IPS-NIHi7 (cell line): ENCODE measurements around the gene OCEL1.

ENCODE experiments used
- DNase-seq: peaks from one replicate; pipeline ENCODE4 v3.0.0; 2012; ENCODE audit warnings: mixed read lengths; ENCODE audit errors: extremely low spot score

OCEL1 gene

DNA sequence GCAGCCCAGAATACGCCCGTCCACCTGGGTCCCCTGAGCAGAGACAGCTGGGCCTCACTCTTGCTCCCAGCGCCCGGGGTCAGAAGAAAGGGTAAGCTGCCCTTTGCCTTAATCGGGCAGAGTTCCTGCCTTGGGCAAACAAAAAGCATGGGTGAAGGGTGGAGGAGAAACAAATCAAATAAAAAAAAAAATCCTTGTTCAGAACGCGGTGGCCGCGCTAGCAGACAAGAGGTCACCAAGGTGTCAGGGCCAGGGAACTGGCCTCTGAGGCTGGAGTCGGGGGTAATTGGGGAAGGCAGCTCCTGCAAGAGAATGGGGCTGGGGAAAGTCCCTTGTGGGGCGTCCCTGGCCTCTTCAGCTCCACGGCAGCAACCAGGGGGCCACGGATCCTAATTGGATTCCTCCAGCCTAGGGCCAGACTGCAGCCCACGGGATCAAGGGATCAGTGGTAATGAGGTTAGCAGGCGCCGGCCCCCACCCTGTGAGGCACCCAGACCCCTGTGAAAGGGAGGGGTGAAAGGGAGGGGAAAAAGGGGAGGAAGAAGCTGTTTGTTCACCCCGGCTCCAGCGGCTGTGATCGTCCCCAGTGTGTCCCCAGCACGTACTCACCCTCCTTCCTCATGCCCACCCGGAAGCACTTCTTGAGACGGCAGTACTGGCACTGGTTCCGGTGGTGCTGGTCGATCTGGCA is 14.2 kb downstream of the OCEL1 start:
- DNase-seq: no peak

DNA sequence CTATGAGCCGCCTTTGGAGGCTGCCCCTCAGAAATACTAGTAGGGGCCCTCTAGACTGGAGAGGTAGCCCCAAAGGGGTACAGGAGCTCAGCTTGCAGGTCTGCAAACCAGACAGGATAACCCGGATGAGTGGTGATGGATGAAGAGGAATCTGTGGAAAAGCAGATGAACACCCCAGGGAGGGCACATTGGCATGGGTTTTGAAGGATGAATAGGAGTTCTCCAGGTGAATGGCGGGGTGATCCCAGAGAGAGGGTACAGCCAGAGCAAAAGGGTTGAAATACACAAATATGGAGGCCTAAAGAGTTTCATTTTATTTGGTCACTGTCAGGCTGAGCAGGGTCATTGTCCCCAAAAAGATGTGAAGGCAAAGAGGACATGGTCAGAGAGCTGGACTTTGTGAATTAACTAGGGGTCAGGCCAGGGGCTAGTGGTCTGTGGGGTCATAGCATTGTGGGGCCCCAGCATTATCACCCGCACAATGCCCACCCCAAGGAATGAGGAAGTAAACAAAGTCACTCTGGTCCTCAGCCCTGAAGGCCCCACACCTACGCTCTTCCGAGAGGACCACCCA is 14.9 kb downstream of the OCEL1 start:
- no peak for DNase-seq

DNA sequence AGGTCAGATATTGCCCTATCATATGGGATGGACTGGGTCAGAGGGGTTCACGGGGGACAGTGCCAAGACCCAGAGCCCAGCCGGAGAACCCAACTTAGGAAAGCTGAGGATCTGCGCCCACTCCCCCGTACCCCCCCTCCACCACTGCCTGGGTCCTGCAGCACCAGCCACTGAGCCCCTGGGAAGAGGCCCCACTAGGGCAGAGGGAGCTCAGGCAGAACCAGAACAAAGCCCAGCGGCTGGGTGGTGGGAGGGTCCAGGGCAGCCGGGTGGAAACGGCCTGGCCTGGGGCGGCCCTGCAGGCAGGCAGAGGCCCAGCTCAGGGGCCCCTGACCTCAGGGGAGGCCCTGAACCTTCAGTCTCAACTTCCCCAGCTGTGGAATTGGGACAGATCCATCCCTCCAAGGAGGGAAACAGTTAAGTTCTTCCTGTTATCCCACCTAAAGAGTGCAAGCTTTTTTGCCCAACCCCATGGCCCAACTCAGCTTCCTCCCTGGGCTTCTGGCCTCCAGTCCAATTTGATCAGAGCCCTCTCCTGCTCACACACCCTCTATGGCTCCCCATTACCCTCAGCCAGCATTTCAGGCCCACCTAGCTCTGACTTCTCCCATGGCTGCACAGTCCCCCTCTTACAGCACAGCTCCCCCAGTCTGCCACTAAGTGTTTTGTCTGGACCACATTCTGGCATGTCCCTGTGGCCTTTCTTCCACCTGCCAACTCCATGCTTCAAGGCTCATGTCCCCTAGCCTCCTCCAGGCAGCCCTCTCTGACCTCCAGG is 16.6 kb downstream of the OCEL1 start:
- no peak for DNase-seq

DNA sequence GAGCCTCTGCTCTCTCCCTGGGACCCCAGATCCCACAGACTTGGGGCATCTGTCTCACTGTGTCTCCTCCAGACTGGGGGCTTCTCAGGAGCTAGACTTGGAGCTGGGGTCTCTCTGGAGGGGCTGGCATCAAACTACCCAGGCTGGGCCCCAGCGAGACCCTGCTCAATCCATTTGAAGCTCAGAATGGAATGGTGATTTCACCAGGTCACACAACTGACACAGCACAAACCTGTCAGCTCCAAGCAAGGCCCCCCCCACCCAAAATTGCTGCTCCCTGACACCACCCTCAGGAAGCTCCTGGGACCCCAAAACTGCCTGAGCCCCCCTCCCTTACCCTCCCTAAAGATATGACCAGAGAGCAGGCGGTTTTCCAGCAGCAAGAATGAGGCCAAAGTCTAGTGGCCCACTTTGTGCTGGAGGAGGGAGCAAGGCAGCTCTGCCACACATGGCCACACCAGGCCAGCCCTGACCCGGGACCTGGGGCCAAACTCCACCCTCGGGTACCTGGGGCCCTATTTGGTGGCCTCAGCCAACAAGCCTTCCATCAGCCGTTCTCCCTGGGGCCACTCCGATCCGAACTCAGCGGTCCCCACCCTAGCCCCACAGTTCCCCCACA is 17.3 kb downstream of the OCEL1 start:
- no peak for DNase-seq

DNA sequence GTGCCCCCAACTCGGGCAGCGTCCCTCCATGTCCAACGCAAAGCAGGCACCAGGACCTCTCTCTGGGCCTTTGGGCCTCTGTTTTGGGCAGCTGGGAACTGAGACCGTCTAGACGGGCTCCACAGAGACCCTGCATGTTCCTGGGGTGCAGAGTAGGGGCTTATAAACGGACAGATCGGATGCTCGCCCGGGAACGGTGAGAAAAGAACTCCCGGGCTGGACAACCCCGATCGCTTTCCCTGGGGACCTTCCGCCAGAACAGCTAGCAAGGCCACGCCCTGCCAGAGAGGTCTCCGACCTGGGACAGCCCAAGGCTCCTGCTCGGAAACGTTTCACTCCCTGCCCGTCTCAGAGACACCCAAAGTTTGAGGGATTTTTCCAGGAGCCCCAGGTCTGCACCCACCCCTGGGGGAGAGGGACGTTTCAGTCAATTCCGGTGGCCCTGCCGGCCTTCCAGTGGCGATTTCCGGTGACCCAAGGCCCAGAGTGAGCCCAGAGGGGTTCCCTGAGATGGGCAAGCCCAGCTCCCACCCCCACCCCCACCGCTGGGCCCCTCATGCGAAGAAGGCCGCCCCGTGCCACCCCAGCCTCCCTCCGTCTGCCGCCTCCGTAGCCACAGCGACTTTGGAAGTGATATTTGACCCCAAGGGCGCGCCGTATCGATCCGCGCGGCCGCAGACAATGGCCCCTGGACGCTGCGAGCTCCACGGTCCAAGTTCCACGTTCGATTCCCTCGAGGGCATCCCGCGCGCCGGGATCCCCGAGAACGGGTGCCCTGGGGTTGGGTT is 18.0 kb downstream of the OCEL1 start:
- peak; percentile 46 for DNase-seq

DNA sequence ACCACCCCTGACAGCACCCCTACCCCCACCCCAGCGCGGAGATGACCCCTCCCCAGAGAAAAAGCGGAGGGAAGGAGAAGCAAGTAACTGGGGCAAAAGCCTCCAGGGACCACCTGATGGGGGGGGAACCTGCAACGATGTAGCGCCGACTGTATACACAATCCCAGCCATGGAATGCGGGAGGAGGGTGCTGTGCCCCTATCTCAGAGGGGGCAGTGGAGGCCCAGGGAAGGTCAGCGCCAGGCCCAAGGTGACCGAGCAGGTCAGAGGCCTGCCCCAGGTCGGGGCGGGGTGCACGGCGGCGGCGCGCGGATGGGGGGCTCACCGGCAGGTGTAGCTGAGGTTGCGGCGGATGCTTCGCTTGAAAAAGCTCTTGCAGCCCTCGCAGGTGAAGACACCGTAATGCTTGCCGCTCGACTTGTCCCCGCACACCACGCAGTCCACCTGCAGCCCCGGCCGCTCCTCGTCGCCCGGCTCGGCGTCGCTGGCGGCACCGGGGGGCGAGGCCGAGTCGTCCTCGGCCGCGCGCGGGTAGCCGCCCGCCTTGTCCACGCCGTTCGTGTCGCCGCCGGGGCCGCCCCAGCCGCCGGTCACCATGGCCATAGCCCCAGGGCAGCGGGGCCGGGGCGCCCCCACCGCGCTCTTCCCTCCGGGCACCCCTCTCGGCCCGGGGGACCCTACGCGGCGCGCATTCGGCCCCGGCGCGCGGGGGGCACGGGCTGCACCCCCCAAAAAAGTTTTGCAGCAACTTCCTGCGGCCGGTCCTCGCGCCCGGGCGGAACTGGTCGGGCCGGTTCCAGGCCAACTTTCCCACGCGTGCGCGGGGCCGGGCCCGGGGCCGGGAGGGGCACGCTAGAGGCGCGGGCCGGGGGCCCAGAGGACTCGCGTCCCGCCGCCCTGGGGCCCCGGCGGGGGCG is 18.9 kb downstream of the OCEL1 start:
- DNase-seq: no peak

DNA sequence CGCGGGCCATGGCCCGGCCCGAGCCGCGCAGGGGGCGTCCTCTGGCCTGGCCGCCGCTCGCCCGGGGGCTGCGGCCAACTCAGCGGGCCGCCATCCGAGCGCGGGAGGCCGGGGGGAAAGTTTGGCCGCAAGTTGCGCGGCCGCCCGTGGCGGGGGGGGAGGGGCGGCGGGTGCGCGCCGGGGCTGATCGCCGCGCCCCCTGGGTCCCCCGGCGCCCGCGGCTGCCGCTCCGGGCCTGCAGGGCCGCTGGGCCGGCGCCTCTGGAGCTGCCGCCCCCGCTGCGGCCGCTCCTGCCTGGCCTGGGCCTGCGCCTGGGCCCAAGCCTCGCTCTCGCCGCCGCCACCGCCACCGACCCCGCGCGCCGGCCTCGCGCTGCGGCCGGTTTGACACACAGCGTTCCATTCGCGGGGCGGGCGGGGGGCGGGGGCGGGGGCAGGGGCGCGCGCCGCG is 19.5 kb downstream of the OCEL1 start, which contains the start of gene NR2F6:
NR2F6 (minus strand) TSS at position 385 of the 450 bp plus-strand sequence. CDS start 699 bp downstream, outside the sequence.
- no peak for DNase-seq

DNA sequence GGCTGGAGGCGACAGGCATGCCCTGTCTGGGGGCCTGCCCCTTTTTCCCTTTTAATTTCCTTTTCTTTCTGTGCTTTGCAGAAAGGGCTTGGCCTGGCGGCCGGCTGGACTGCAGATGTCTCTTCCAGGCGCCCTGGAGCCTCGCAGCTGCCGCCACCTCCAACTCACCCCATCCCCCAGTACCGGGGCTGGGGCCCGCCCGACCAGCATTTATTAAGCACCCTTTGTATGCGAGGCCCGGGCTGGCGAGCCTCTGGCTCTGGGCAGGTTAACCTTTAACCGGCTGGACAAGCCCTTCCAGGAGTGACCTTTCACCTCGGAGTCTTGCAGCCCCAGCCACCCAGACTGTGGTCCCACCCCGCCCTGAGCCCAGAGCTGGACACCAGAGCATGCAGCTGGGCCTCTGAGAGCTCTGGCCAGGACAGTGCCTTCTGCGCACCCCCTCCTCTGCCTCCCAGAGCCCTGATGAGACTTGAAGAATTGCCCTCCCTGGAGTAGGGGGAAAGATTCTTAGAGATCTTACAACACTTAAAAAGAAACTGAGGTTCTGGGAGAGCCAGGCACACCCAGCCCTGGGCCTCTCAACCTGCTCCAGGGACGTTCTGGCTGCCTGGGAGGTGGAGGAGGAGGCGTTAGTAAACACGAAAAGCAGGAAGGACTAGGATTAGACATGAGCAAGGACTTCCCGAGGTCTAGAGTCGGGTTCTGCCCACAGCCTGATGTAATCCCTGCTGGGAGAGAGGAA is 20.8 kb downstream of the OCEL1 start:
- no peak for DNase-seq

DNA sequence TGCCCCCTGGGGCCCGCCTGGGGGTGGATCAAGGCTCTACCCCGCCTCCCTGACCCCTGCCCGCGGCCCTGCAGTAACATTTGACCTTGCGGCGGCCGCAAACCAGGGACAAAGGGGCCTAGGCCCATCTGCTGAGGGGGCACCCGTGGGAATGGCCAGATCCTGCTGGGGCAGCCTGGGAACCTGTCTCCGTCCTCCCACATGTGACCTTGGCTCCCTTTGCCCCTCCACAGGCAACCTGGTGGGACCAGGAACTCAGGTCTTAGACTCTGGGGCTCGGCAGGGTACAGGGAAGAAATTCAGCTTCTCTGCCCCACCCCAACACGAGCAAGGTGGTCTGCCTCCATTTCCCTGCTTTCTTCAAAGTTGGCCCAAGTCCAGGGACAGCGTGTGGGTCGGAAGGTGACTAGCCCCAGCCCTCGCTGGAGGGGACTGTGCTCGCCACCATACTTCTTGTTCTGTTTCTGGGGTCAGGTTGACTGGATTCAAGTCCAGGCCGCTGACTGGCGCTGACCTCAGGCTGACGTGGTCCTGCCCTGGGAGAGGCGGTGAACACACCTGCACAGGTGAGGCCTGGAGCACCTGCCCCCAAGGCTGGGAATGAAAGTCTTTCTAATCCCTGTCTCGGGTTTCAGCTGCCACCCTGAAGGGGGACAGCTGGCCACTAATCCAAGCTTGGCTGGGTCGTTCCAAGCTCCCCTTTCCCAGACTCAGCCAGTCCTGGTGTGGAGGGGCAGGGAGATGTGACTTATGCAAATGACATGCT is 22.2 kb downstream of the OCEL1 start:
- peak; percentile 66 for DNase-seq

DNA sequence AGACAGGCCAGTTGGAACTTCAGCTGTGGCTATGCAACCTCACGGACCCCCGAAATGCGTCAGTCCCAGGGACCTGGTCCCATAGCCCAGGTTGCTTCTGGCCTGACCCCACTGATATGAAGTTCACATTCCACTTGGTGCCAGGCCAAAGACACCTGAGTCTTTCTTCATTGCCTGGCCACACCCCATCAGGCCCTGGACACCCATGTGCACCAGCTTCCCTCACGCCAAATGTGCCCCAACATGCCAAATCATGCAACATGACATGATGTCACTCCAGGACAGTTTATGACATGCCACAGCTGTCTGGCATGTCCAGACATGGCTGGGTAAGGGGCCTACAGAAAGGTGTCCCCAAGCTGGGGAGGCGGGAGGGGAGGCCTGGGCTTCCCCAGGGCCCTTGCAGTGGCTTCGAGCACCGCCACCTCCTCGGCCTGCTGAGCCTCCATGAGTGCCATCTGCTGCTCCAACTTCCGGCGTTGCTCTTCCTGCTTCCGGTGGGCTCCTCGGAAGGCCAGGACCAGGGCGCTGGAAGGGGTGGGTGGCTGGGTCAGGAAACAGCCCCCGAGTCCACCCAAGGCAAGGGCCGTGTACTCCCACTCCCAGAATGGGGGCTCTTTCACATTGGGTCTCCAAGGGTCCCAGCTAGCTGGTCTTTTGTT is 24.0 kb downstream of the OCEL1 start:
- no peak for DNase-seq

DNA sequence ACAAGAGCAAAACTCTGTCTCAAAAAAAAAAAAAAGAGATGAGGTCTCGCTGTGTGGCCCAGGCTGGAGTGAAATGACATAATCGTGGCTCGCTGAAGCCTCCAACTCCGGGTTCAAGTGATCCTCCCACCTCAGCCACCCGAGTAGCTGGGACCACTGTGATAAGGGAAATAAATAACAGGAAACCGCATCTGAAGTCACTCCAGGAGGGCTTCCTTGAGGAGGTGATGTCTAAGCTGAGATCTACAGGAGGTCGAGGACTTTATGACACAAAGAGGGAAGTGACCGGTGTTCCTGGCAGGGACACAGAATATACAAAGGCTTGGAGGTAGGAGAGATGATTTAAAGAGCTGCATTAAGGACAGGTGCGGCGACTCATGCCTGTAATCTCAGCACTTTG is 28.6 kb downstream of the OCEL1 start:
- no peak for DNase-seq

DNA sequence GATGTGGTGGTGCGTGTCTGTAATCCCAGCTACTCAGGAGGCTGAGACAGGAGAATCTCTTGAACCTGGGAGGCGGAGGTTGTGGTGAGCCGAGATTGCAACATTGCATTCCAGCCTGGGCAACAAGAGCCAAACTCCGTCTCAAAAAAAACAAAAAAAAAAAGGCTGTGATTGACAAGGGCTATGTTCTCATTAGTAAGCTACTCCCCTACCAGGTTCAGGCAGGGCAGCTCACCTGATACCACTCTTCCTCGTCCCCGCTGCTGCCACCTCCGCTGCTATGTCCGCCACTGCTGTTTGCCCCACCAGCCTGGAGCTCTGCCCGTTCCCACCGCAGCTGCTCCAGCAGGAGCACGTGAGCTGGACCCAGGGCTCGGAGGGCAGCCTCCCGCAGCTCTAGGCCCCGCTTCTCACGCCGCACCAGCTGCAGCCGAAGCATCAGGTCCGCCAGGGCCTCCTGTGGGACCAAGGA is 29.2 kb downstream of the OCEL1 start:
- DNase-seq: no peak

DNA sequence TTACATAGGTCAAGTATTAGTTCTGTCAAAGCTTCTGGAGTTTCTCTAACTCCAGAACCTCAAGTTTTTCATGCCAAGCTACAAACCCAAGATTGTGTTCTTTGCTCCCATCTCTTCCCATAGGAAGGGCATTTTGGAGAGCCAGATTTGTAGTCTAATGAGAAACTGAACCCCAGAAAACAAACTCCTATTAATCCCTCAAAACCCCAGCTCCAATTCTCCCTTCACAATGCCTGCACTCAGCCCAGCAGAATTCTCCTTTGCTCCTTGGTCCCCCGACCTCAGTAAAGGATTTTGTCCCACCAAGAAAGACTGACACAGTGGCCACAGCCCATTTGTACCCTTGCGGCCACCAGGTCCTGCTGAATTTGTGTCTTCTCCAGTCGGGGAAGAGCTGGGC is 30.1 kb downstream of the OCEL1 start:
- no peak for DNase-seq

DNA sequence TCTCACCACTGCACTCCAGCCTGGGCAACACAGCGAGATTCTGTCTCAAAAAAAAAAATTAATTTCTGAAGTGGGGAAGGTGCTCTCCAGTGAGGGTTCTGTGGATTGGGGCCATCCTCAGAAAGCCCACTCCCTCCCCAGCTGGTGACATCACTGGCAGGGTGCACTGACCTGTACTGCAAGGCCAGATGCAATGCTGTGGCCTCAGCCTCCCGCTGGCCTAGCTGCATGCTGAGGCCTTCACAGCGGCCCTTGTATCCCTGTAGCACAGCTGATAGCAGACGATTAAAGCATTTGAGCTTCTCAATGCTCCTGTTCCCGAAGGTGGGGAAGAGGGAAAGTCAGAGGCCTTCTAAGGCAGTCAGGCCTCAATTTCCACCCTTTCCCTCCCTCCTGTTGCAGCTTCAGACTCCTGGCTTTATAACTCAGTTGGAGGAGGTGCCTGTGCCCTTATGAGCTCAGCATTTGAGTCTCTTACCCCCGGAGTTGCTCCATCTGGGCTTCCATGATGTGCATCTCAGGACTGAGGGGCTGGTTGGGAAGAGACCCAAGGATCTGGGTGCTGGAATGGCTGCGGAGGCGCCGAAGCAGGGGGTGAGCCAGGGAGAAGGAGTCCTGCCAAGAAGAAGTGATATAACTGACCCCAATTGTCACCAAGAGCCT is 33.2 kb downstream of the OCEL1 start:
- DNase-seq: no peak

DNA sequence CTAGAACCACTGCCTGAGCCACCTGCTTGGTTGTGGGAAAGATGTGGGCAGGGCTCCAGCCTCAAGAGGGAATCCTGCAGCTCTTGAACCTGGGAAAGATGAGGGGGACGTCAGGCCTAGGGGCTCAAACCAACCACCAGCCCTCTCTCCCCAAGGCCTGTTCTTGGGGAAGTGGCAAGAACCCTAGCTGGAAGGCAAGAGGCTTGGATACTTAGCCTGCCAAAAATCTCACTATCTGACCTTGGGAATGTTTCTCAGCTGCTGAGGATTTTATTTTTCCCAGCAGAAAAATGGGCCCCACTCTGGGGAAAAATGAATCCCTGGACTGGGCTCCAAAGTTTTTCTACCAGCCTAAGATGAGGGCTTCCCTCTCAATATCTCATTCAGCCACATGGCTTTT is 33.9 kb downstream of the OCEL1 start:
- no peak for DNase-seq

DNA sequence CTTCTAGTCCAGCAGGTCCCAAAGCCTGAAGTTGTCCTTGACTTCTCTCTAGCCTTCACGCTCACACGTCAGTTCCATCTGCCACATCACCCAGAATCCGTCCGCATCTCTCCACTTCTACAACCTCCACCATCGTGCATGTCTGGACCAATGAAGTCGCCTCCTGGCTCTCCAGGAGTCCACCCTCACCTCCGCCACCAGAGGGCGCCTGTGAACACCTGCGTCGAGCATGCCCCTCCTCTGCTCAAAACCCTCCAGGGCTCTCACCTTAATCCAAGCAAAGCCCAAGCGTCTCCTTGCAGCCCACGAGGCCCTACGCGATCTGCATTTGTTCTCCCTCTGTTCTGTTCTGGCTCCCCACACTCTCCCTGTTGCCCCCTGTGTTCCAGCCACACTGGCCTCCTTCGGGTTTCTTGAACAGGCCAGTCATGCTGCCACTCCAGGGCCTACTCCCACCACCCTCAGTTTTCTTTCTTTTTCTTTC is 34.9 kb downstream of the OCEL1 start:
- DNase-seq: peak; percentile 93

DNA sequence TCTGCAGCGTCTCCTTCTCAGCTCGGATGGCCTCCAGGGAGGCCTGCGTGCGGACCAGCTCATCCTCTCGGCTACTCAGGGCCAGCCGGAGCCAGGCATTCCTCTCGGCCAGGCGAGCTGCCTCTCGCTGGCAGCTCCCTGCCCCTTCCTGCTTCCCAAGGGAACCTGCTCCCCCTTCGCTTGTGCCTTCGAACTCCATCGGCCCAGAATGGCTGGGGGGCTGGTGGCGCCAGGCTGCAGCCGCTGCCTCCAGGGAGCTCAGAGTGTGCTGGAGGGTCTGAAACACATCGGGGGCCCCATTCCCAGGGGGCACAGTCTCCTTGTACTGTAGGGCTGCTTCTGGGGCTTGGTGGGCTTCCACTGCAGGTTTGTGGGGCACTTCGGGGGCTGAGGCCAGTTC is 36.5 kb downstream of the OCEL1 start:
- DNase-seq: no peak
